Measurements from ENCODE around the gene ANKRD55. TPM values are rescaled to one million over a fixed set of nuclear protein-coding genes. Genes with fewer than 3 reads are reported as not detected.

The ANKRD55 gene
- total RNA-seq, 4 donors from 2014 or later = 0.17 to 0.37 (median 0.32) TPM; not detected in 1

DNA sequence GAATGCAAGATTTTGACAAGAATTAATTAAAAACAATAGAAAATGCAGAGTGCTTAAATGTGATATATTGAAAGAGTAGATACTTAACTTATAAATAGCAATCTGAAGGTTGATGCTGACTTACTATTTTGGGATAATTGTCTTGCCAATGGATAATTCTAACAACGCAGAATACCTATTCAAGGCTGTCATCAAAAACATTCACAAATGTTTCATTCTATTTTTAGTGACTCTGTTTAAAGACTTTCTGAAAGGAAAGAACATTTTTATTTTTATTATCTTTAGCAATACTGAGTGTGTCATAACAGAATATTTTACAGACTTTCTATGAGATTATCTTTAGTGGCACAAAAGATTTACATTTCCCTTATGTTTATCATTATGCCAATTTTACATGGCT lies 38.1 kb downstream of the ANKRD55 start:
- intact Hi-C loops (cut with DNase I; ENCODE audit: low total_unique reads) = no loop called here
- no peak for DNase-seq (ENCODE audit: low spot score in 2 of 2)
- WGBS, 2 donors = 61 to 67% methylated on average over 1 of the region's 1 CpG
- H3K4me3 ChIP-seq (ENCODE audit: low read depth, poor library complexity, severe bottlenecking) = no peak overlapping the region
- TF ChIP-seq, protein P1, sequence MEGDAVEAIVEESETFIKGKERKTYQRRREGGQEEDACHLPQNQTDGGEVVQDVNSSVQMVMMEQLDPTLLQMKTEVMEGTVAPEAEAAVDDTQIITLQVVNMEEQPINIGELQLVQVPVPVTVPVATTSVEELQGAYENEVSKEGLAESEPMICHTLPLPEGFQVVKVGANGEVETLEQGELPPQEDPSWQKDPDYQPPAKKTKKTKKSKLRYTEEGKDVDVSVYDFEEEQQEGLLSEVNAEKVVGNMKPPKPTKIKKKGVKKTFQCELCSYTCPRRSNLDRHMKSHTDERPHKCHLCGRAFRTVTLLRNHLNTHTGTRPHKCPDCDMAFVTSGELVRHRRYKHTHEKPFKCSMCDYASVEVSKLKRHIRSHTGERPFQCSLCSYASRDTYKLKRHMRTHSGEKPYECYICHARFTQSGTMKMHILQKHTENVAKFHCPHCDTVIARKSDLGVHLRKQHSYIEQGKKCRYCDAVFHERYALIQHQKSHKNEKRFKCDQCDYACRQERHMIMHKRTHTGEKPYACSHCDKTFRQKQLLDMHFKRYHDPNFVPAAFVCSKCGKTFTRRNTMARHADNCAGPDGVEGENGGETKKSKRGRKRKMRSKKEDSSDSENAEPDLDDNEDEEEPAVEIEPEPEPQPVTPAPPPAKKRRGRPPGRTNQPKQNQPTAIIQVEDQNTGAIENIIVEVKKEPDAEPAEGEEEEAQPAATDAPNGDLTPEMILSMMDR (IDR thresholded peaks at IDR 0.05) = no peak
- TF ChIP-seq POLR2A (IDR thresholded peaks at IDR 0.05) = no peak

DNA sequence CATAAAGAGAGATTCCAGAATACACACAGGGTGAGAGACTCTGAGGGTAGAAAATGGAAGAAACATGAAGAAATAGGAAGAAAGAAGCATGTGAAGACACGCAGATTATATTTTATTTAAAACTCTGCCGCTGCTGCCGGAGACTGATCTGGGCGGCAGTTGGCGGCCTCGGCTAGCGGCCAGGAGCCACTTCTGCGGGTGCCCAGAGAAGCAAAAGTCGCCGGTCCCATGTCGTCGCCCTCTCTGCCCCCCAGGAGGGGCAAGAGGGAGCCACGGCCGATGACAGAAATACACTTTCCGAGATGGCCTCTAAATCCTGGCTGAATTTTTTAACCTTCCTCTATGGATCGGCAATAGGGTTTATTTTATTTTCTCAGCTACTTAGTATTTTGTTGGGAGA lies 40.9 kb downstream of the ANKRD55 start:
- no peak overlapping the region for H3K4me3 ChIP-seq (ENCODE audit: low read depth, poor library complexity, severe bottlenecking)
- intact Hi-C loops (cut with DNase I; ENCODE audit: low total_unique reads) = no loop called here
- WGBS, 2 donors = 94 to 95% methylated on average over 16 of the region's 16 CpGs
- DNase-seq (ENCODE audit: low spot score in 2 of 2) = no peak
- TF ChIP-seq, protein P1 (IDR thresholded peaks at IDR 0.05) = no peak
- TF ChIP-seq POLR2A (IDR thresholded peaks at IDR 0.05) = no peak

DNA sequence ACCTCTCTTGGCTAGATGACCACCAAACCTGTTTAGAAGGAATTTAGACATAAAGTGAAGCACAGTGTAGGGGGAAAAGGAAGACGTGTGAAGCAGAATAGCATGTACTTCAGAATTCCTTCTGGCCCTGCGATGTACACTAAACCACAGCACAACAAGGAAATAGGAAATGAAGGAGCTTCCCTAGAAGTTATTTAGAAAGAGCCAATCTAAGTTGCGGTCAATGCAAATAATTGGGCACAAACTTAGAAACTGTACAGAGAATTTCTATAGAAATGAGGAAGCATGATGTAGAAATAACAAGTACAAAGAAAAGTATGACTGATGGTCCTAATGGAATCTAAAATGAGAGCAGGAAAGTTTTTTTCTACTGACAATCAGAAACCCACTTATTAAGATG lies 41.5 kb downstream of the ANKRD55 start:
- no peak for TF ChIP-seq POLR2A (IDR thresholded peaks at IDR 0.05)
- TF ChIP-seq, protein P1 (IDR thresholded peaks at IDR 0.05) = no peak
- 80 to 92% methylated on average over 3 of the region's 3 CpGs for WGBS, 2 donors
- intact Hi-C loops (cut with DNase I; ENCODE audit: low total_unique reads) = no loop called here
- DNase-seq (ENCODE audit: low spot score in 2 of 2) = no peak
- H3K4me3 ChIP-seq (ENCODE audit: low read depth, poor library complexity, severe bottlenecking) = no peak overlapping the region

DNA sequence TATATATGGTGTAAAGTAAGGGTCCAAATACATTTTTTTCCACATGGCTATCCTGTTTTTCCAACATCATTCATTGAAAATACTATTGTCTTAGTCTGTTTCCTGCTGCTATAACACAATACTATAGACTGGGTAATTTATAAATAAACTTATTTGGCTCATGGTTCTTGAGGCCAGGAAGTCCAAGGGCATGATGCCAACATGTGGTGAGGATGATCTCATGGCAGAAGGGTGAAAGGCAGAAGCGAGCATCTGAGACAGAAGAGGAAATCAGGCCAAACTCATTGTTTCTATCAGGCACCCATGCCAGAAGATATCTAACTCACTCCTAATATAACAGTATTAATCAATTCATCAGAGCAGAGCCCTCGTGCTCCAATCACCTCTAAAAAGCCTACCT lies 42.6 kb downstream of the ANKRD55 start:
- TF ChIP-seq, protein P1 (IDR thresholded peaks at IDR 0.05) = no peak
- no peak for TF ChIP-seq POLR2A (IDR thresholded peaks at IDR 0.05)
- peak in 1 of 2 donors; percentile 54 for DNase-seq (ENCODE audit: low spot score in 2 of 2)
- H3K4me3 ChIP-seq (ENCODE audit: low read depth, poor library complexity, severe bottlenecking) = no peak overlapping the region
- intact Hi-C loops (cut with DNase I; ENCODE audit: low total_unique reads) = no loop called here
- WGBS, 2 donors = 28 to 33% methylated on average over 2 of the region's 2 CpGs

DNA sequence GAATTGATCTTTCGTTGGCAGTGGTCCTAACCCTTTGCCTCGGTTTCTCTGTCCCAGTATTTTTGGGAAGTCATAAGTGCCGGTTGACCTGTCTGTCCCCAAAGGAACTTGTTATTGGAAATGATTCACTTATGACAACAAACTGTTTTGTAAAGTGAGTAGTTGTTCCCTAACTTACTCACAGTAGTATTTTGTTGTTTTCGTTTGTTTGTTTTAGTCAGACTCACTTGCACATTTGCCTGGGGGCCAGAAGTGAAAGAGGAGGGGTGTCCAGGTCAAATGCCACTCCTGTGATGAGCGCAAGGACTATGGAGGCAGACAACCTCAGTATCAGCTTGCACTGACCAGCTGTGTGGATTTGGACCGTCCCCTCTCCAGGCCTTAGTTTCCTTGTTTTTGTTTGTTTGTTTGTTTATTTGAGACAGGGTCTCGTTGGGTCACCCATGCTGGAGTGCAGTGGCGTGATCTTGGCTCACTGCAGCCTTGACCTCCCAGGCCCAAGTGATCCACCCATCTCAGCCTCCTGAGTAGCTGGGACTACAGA lies 47.3 kb downstream of the ANKRD55 start:
- H3K4me3 ChIP-seq (ENCODE audit: low read depth, poor library complexity, severe bottlenecking) = no peak overlapping the region
- WGBS, 2 donors = 82 to 87% methylated on average over 8 of the region's 8 CpGs
- intact Hi-C loops (cut with DNase I; ENCODE audit: low total_unique reads) = no loop called here

More for the DNA sequence above, 47.3 kb downstream of the ANKRD55 start:
- DNase-seq (ENCODE audit: low spot score in 2 of 2) = no peak
- no peak for TF ChIP-seq POLR2A (IDR thresholded peaks at IDR 0.05)
- TF ChIP-seq, protein P1 (IDR thresholded peaks at IDR 0.05) = no peak

Data from lower leg skin (tissue), 4 donors.